Stimulated activated naive B cell treated with anti-CD40 and anti-IgM and Interleukin-4, amounts not matched to agents 10 μg/mL and 1 μg/mL and 100 μg/mL, for 72 hours (primary cell): ENCODE measurements around the gene UGT1A5.

Source experiments
- ATAC-seq, 2 donors: fragments of 150-1000 bp; cut with Tn5 transposase; replicated peaks; 2 replicates each; pipeline ENCODE4 v1.10.0; 2021; ENCODE audit warnings: moderate library complexity in 1 of 2
- DNase-seq: peaks from one replicate; pipeline ENCODE4 v3.0.0; 2021
- H3K27ac Mint-ChIP-seq: one replicate; pipeline ENCODE4 v1.8.0; 2022; ENCODE audit warnings: mild to moderate bottlenecking, mixed read lengths
- H3K27me3 Mint-ChIP-seq, 2 donors: one replicate each; pipeline ENCODE4 v1.8.0; 2022; ENCODE audit warnings: mixed read lengths in 2 of 2
- H3K36me3 Mint-ChIP-seq, 2 donors: one replicate each; pipeline ENCODE4 v1.8.0; 2022; ENCODE audit warnings: mixed read lengths in 2 of 2, mild to moderate bottlenecking in 1 of 2
- H3K4me1 Mint-ChIP-seq, 2 donors: one replicate each; pipeline ENCODE4 v1.8.0; 2022; ENCODE audit warnings: mixed read lengths in 2 of 2, mild to moderate bottlenecking in 1 of 2
- H3K4me3 Mint-ChIP-seq, 2 donors: one replicate each; pipeline ENCODE4 v1.8.0; 2022; ENCODE audit warnings: mild to moderate bottlenecking in 2 of 2, mixed read lengths in 2 of 2, moderate library complexity in 1 of 2
- H3K9me3 Mint-ChIP-seq, 2 donors: one replicate each; pipeline ENCODE4 v1.8.0; 2022; ENCODE audit warnings: mixed read lengths in 2 of 2, mild to moderate bottlenecking in 1 of 2

The UGT1A5 gene

DNA sequence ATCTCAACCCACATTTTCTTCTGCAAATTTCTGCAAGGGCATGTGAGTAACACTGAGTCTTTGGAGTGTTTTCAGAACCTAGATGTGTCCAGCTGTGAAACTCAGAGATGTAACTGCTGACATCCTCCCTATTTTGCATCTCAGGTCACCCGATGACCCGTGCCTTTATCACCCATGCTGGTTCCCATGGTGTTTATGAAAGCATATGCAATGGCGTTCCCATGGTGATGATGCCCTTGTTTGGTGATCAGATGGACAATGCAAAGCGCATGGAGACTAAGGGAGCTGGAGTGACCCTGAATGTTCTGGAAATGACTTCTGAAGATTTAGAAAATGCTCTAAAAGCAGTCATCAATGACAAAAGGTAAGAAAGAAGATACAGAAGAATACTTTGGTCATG is 55.4 kb downstream of the UGT1A5 start:
- H3K9me3 Mint-ChIP-seq, result no peaks in the 10 kb centered on the region
- H3K27me3 Mint-ChIP-seq, result peaks cover 32 to 46% of the 10 kb centered on the region in 2 donors
- no peak overlapping the region for H3K4me3 Mint-ChIP-seq
- H3K27ac Mint-ChIP-seq, result no peak overlapping the region
- H3K4me1 Mint-ChIP-seq, result no peaks in the 10 kb centered on the region
- ATAC-seq (no peak), DNase-seq (no peak)
- H3K36me3 Mint-ChIP-seq, result peaks cover 0 to 2% of the 10 kb centered on the region in 2 donors

DNA sequence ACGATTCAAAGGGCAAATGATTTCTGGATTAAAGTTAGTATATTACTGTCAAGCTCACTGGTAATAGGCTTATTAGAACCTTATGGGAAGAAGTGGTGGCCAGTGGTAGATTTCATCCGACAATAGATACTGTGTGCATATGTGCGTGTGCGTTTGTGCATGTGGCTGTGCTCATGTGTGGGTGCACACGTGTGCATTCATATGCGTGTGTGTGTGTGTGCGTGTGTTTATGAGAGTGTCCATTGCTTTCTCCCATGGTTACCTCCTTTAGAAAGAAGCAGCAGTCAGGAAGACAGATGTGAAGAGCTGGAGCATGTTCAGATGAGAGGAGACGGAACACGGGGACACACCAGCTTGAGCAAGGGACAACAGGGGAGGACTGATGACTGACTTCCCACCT is 56.6 kb downstream of the UGT1A5 start:
- H3K9me3 Mint-ChIP-seq, result no peaks in the 10 kb centered on the region
- ATAC-seq (no peak), DNase-seq (no peak)
- no peaks in the 10 kb centered on the region for H3K4me1 Mint-ChIP-seq
- no peak overlapping the region for H3K4me3 Mint-ChIP-seq
- H3K36me3 Mint-ChIP-seq, result peaks cover 0 to 2% of the 10 kb centered on the region in 2 donors
- H3K27ac Mint-ChIP-seq, result no peak overlapping the region
- peaks cover 22 to 41% of the 10 kb centered on the region in 2 donors for H3K27me3 Mint-ChIP-seq

DNA sequence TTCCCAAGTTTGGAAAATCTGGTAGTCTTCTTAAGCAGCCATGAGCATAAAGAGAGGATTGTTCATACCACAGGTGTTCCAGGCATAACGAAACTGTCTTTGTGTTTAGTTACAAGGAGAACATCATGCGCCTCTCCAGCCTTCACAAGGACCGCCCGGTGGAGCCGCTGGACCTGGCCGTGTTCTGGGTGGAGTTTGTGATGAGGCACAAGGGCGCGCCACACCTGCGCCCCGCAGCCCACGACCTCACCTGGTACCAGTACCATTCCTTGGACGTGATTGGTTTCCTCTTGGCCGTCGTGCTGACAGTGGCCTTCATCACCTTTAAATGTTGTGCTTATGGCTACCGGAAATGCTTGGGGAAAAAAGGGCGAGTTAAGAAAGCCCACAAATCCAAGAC is 59.4 kb downstream of the UGT1A5 start:
- no peak for ATAC-seq
- Mint-ChIP-seq H3K27me3 (peaks cover 12 to 17% of the 10 kb centered on the region in 2 donors), H3K4me3 (no peak overlapping the region), H3K27ac (no peak overlapping the region), H3K4me1 (no peaks in the 10 kb centered on the region), H3K9me3 (peaks cover 9 to 12% of the 10 kb centered on the region in 2 donors), H3K36me3 (peaks cover 6 to 9% of the 10 kb centered on the region in 2 donors)
- DNase-seq, result no peak

DNA sequence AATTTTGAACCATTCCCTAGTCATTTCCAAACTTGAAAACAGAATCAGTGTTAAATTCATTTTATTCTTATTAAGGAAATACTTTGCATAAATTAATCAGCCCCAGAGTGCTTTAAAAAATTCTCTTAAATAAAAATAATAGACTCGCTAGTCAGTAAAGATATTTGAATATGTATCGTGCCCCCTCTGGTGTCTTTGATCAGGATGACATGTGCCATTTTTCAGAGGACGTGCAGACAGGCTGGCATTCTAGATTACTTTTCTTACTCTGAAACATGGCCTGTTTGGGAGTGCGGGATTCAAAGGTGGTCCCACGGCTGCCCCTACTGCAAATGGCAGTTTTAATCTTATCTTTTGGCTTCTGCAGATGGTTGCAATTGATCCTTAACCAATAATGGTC is 59.9 kb downstream of the UGT1A5 start:
- ATAC-seq (no peak), DNase-seq (no peak)
- H3K9me3 Mint-ChIP-seq, result peaks cover 9 to 13% of the 10 kb centered on the region in 2 donors
- H3K4me1 Mint-ChIP-seq, result no peaks in the 10 kb centered on the region
- H3K4me3 Mint-ChIP-seq, result no peak overlapping the region
- H3K36me3 Mint-ChIP-seq, result peaks cover 6 to 9% of the 10 kb centered on the region in 2 donors
- peaks cover 12 to 15% of the 10 kb centered on the region in 2 donors for H3K27me3 Mint-ChIP-seq
- no peak overlapping the region for H3K27ac Mint-ChIP-seq

DNA sequence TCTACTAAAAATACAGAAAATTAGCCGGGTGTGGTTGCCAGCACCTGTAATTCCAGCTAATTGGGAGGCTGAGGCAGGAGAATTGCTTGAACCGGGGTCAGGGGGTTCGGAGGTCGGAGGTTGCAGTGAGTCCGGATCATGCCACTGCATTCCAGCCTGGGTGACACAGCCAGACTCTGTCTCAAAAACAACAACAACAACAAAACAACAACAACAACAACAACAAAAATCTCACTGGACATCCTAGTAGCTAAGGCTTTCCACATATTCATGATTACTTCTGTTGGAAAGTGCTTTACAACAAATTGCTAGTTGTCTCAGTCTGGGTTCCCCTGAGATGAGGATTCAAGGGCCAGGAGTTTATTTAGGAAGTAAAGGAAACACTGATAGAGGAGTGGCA is 61.1 kb downstream of the UGT1A5 start:
- Mint-ChIP-seq H3K27me3 (peaks cover 17 to 24% of the 10 kb centered on the region in 2 donors), H3K4me3 (no peak overlapping the region), H3K9me3 (peaks cover 9 to 15% of the 10 kb centered on the region in 2 donors), H3K36me3 (peaks cover 6 to 9% of the 10 kb centered on the region in 2 donors), H3K27ac (no peak overlapping the region), H3K4me1 (no peaks in the 10 kb centered on the region)
- no peak for DNase-seq
- no peak for ATAC-seq

DNA sequence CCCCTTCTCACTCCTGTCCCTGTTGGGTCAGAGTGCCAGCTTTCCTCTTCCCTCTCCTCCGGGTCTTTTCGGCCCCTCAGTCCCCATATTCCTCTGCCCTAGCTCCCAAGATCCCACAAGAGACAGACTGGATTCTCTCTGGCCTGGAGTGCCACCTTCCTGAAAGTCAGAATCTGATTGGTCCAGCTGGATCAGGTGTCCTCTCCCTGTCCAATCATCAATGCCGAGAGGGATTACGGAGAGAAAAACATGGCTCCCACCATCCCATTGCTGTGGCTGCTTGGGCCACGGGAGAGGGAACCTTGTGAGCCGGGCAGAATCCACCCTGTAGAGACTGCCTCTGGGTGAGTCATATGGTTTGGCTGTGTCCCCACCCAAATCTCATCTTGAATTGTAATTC is 62.7 kb downstream of the UGT1A5 start:
- Mint-ChIP-seq H3K4me3 (no peak overlapping the region), H3K36me3 (peaks cover 4 to 9% of the 10 kb centered on the region in 2 donors), H3K27ac (no peak overlapping the region), H3K9me3 (peaks cover 9 to 17% of the 10 kb centered on the region in 2 donors), H3K4me1 (no peaks in the 10 kb centered on the region), H3K27me3 (peaks cover 20 to 31% of the 10 kb centered on the region in 2 donors)
- no peak for DNase-seq
- ATAC-seq, result no peak

DNA sequence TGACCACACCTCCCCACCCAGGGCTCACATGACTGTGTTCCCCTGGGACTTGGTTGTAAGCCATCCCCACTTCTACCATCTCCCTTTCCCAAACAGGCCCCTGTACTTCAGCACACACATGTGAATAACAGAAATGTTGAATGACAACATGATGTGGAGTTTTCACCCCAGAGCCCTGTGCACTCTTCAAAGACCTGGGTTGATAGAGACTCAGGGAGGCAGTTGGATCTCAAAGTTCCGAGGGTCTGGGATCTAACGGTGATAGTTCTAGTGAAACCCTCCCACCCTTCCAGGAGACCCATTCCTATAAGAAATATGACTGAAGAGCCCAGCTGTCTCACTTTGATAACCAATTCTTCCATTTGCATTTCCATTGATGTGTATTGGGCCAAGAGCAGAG is 65.3 kb downstream of the UGT1A5 start, which contains the start of gene MROH2A:
Gene MROH2A (plus strand): TSS at position 301 of the 400 bp plus-strand sequence. CDS start 1,029 bp downstream, outside the sequence.
- peaks cover 4 to 9% of the 10 kb centered on the region in 2 donors for H3K36me3 Mint-ChIP-seq
- H3K27ac Mint-ChIP-seq, result no peak within 1 kb of the TSS
- H3K27me3 Mint-ChIP-seq, result peaks cover 30 to 38% of the 10 kb centered on the region in 2 donors
- H3K9me3 Mint-ChIP-seq, result peaks cover 9 to 21% of the 10 kb centered on the region in 2 donors
- DNase-seq (no peak), ATAC-seq (no peak)
- no peak within 1 kb of the TSS for H3K4me3 Mint-ChIP-seq
- no peaks in the 10 kb centered on the region for H3K4me1 Mint-ChIP-seq

DNA sequence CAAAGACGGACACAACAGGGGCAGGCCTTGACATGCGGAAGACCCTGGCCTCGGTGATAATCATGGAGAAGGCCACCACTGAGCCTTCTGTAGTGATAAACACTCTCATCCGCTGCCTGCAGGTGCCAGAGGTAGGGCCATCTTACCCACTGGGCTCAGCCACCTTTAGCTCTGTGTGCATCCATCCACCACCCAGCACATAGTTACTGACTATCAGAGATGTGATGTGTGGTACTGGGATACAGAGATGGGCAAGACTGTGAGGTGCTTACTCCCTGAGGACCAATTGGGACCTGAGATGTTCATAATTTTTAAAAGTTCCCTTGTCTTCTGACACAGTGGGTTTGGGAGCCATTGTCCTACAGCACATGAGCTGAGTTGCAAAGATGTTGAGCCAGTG is 67.0 kb downstream of the UGT1A5 start:
- Mint-ChIP-seq H3K27ac (no peak overlapping the region), H3K4me1 (no peaks in the 10 kb centered on the region), H3K36me3 (peaks cover 4 to 9% of the 10 kb centered on the region in 2 donors), H3K27me3 (peaks cover 36 to 37% of the 10 kb centered on the region in 2 donors), H3K9me3 (peaks cover 9 to 21% of the 10 kb centered on the region in 2 donors), H3K4me3 (no peak overlapping the region)
- ATAC-seq (no peak), DNase-seq (no peak)

DNA sequence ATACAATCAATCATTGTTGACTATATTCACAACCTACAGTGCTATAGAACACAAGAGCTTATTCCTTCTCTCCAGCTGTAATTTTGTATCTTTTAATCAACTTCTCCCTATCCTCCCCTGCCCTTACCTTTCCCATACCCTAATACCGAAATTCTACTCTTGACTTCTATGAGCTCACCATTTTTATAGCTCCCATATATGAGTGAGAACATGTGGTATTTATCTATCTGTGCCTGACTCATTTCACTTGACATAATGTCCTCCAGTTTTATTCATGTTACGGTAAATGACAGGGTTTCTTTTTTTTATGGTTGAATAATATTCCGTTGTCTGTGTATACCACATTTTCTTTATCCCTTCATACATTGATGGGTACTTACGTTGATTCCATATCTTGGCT is 68.1 kb downstream of the UGT1A5 start:
- peaks cover 0 to 7% of the 10 kb centered on the region in 2 donors for H3K36me3 Mint-ChIP-seq
- DNase-seq (no peak), ATAC-seq (no peak)
- H3K4me1 Mint-ChIP-seq, result no peaks in the 10 kb centered on the region
- H3K9me3 Mint-ChIP-seq, result peaks cover 8 to 23% of the 10 kb centered on the region in 2 donors
- no peak overlapping the region for H3K4me3 Mint-ChIP-seq
- H3K27ac Mint-ChIP-seq, result no peak overlapping the region
- peaks cover 33 to 43% of the 10 kb centered on the region in 2 donors for H3K27me3 Mint-ChIP-seq

DNA sequence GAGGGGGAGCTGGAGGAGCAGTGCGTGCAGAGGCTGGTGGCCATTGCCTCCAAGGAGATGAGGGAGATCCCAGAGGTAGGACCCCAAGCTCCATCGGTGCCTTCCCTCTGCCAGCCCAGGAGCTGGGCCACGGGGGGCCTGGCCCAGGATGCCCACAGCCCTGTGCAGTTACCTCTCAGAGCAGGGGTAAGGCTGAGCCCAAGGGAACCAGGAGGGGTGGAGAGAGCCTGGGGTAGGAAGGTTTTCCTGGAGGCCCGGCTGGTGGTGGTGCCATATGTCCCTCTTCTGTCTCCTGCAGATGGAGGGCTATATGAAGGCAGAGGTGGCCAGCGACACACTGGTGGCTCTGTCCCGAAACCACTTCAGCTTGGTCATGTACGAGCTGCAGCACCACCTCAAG is 76.8 kb downstream of the UGT1A5 start:
- no peak overlapping the region for H3K4me3 Mint-ChIP-seq
- ATAC-seq (no peak), DNase-seq (no peak)
- peaks cover 9 to 11% of the 10 kb centered on the region in 2 donors for H3K9me3 Mint-ChIP-seq
- no peak overlapping the region for H3K27ac Mint-ChIP-seq
- H3K27me3 Mint-ChIP-seq, result peaks cover 15 to 21% of the 10 kb centered on the region in 2 donors
- H3K36me3 Mint-ChIP-seq, result peaks cover 4% of the 10 kb centered on the region in 2 donors
- no peaks in the 10 kb centered on the region for H3K4me1 Mint-ChIP-seq

DNA sequence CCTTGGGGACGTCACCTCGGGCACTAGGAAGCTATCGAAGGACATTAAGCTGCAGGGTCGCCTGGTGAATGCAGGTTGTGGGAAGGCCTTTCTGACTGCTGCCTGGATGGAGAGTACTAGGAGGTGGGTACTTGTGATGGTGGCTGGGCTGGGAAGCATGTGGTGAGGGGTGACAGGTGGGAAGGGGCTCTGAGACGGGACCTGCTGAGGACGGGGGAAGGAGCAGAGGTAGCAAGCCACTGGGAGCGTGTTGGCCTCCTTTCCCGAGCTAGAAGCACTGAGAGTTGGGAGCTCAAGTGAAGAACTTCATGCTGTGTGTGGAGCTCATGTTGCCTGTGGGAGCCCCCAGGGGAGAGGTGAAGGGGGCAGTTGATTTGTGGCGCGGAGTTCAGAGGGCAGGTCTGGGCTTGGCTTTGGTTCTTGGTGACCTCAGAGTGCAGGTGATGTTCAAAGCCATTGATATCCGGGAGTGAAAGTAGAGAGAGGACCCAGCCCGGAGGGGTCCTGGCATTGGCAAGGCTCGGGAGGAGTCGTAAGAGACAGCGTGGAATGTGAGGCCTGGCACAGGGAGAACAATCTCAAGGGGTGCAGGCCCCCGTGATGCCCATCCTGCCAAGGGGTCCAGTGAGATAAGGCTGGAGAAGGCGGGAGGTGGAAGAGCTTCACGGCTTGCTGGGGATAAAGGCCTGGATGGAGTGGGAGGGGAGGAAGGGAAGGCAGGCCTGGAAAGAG is 78.6 kb downstream of the UGT1A5 start:
- ATAC-seq (no peak), DNase-seq (no peak)
- Mint-ChIP-seq H3K9me3 (peaks cover under 1 to 2% of the 10 kb centered on the region in 2 donors), H3K4me3 (no peak overlapping the region), H3K27me3 (peaks cover 10 to 15% of the 10 kb centered on the region in 2 donors), H3K4me1 (no peaks in the 10 kb centered on the region), H3K27ac (no peak overlapping the region), H3K36me3 (peaks cover 0 to 1% of the 10 kb centered on the region in 2 donors)

DNA sequence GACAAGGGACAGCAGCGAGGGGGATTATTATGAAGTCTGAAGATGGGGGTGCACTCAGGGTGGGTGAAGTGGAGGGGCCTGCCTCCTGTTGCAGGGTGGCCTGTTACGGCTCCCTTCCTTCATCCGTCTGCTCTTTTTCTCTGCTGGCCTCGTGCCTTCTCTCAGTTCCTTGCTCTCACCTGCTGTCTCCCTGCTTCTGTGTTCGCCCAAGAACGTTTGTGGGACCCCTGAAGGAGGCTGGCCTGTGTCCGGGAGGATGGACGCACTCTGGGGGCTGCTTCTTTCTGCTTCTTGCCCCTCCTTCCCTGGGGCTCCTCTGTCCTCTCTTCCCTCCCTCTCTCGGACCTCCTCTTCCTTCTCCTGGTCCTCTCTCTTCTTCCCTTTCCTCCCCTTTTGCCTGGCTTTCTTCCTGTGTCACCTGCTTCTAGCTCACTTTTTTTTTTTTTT is 79.2 kb downstream of the UGT1A5 start:
- Mint-ChIP-seq H3K4me1 (no peaks in the 10 kb centered on the region), H3K36me3 (no peaks in the 10 kb centered on the region), H3K4me3 (no peak overlapping the region), H3K9me3 (no peaks in the 10 kb centered on the region), H3K27ac (no peak overlapping the region), H3K27me3 (peaks cover 10 to 15% of the 10 kb centered on the region in 2 donors)
- no peak for DNase-seq
- ATAC-seq, result no peak

DNA sequence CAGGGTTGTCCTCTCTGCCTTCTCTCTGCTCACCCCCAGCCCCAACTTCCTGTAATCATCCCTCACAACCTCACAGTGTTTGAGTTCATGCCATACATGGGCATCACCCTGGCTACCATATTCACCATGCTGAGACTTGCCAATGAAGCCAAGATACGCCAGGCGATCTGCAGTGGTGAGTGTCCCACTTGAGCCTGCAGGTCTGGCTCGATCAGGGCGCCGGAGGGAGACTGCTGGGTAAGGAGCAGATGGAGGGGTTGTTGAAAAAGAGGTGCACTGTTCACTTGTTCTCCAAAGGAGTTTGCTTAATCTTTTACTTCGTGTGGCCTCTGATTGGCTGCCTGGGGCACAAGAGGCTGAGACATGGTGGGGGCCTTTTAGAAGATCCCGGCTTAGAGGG is 80.0 kb downstream of the UGT1A5 start:
- no peak overlapping the region for H3K4me3 Mint-ChIP-seq
- H3K27ac Mint-ChIP-seq, result no peak overlapping the region
- H3K9me3 Mint-ChIP-seq, result no peaks in the 10 kb centered on the region
- peaks cover 10 to 15% of the 10 kb centered on the region in 2 donors for H3K27me3 Mint-ChIP-seq
- DNase-seq (no peak), ATAC-seq (no peak)
- H3K4me1 Mint-ChIP-seq, result no peaks in the 10 kb centered on the region
- H3K36me3 Mint-ChIP-seq, result no peaks in the 10 kb centered on the region

DNA sequence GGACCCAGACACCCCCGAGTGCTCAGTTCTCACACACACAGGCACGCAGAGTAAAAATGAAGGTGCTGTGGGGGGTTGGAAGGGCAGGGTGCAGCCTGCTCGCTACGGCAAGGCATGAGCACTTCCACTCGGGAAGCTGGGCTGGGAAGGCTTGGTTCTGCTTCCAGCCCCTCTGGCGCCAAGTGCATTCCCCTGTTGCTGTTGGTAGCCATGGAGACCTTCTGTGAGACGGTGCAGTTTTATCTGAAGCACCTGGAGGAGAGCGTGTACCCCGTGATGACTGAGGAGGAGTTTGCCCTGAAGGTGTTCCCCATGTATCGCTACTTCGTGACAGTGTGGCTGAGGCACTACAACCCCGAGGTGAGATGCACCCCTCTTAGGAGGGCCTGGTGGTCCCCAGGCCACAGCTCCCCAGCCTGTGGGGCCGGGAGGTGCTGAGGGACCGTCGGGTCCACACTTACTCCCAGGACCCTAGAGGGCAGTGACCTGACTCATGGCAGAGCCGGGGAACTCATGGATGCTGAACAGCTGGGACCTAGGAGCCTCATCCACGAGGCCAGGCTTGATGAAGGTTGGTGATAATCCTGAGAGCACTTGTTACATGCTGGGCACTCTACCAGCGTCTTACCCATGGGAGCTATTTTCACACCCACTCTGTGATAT is 80.9 kb downstream of the UGT1A5 start:
- Mint-ChIP-seq H3K27ac (no peak overlapping the region), H3K27me3 (peaks cover 10 to 15% of the 10 kb centered on the region in 2 donors), H3K4me1 (no peaks in the 10 kb centered on the region), H3K4me3 (no peak overlapping the region), H3K9me3 (no peaks in the 10 kb centered on the region), H3K36me3 (no peaks in the 10 kb centered on the region)
- ATAC-seq, result no peak
- no peak for DNase-seq
